ENCODE measurements around the gene SLC16A10. TPM values are rescaled to one million over a fixed set of nuclear protein-coding genes. Genes with fewer than 3 reads are reported as not detected.
A peak's percentile ranks its signal among the peaks of the same experiment; 100 is the strongest.

The SLC16A10 gene
- total RNA-seq, 4 donors from 2014 or later = 0.15 to 3.4 (median 1.6) TPM

GRCh38 chr6:111101987-111102386 lies 14.7 kb downstream of the SLC16A10 start:
- no peaks in the 10 kb centered on the region for H3K9me3 ChIP-seq
- WGBS, 2 donors = 82 to 89% methylated on average over 3 of the region's 3 CpGs
- H3K27ac ChIP-seq = no peak overlapping the region
- peaks cover 0 to 8% (median 0%) of the 10 kb centered on the region in 3 donors for H3K4me1 ChIP-seq
- H3K36me3 ChIP-seq = no peaks in the 10 kb centered on the region
- intact Hi-C loops (cut with DNase I) = no loop called here
- peaks cover 0 to 11% (median 0%) of the 10 kb centered on the region in 4 donors for H3K27me3 ChIP-seq
- TF ChIP-seq POLR2A (IDR thresholded peaks at IDR 0.05) = no peak
- no peak for TF ChIP-seq CTCF (IDR thresholded peaks at IDR 0.05)
- DNase-seq = no peak
- H3K4me3 ChIP-seq = no peak overlapping the region

GRCh38 chr6:111105578-111105977 lies 18.3 kb downstream of the SLC16A10 start:
- peaks cover 0 to 8% (median 0%) of the 10 kb centered on the region in 3 donors for H3K4me1 ChIP-seq

GRCh38 chr6:111107589-111107988 lies 20.3 kb downstream of the SLC16A10 start:
- DNase-seq = no peak
- no peak overlapping the region for H3K27ac ChIP-seq
- WGBS, 2 donors = 94 to 96% methylated on average over 1 of the region's 1 CpG
- no peaks in the 10 kb centered on the region for H3K27me3 ChIP-seq
- peaks cover 0 to 9% (median 4%) of the 10 kb centered on the region in 3 donors for H3K9me3 ChIP-seq
- peaks cover 0 to 8% (median 0%) of the 10 kb centered on the region in 3 donors for H3K4me1 ChIP-seq
- TF ChIP-seq CTCF (IDR thresholded peaks at IDR 0.05) = no peak
- no peak for TF ChIP-seq POLR2A (IDR thresholded peaks at IDR 0.05)
- intact Hi-C loops (cut with DNase I) = no loop called here
- H3K4me3 ChIP-seq = no peak overlapping the region
- H3K36me3 ChIP-seq = no peaks in the 10 kb centered on the region

More at GRCh38 chr6:111105578-111105977, 18.3 kb downstream of the SLC16A10 start:
- Histone ChIP-seq H3K36me3 (no peaks in the 10 kb centered on the region), H3K9me3 (peaks cover 0 to 9% (median 4%) of the 10 kb centered on the region in 3 donors), H3K27ac (no peak overlapping the region), H3K4me3 (no peak overlapping the region), H3K27me3 (no peaks in the 10 kb centered on the region)
- intact Hi-C loops (cut with DNase I) = no loop called here
- no peak for DNase-seq
- 31 to 38% methylated on average over 5 of the region's 5 CpGs for WGBS, 2 donors
- TF ChIP-seq CTCF (IDR thresholded peaks at IDR 0.05) = no peak
- no peak for TF ChIP-seq POLR2A (IDR thresholded peaks at IDR 0.05)

GRCh38 chr6:111110036-111110435 lies 22.7 kb downstream of the SLC16A10 start:
- DNase-seq = no peak
- 66 to 82% methylated on average over 3 of the region's 3 CpGs for WGBS, 2 donors
- H3K36me3 ChIP-seq = no peaks in the 10 kb centered on the region
- peaks cover 0 to 9% (median 4%) of the 10 kb centered on the region in 3 donors for H3K9me3 ChIP-seq
- peaks cover 0 to 8% (median 0%) of the 10 kb centered on the region in 3 donors for H3K4me1 ChIP-seq
- TF ChIP-seq POLR2A (IDR thresholded peaks at IDR 0.05) (no peak), CTCF (IDR thresholded peaks at IDR 0.05) (no peak)
- H3K27ac ChIP-seq = no peak overlapping the region
- no peak overlapping the region for H3K4me3 ChIP-seq
- no peaks in the 10 kb centered on the region for H3K27me3 ChIP-seq
- intact Hi-C loops (cut with DNase I) = no loop called here

GRCh38 chr6:111113336-111114086 lies 26.2 kb downstream of the SLC16A10 start:
- no peaks in the 10 kb centered on the region for H3K4me1 ChIP-seq
- WGBS, 2 donors = 43 to 48% methylated on average over 7 of the region's 7 CpGs
- H3K27ac ChIP-seq = peak overlapping the region in 2 of 4 donors; percentile 31 to 62
- H3K36me3 ChIP-seq = no peaks in the 10 kb centered on the region
- H3K27me3 ChIP-seq = no peaks in the 10 kb centered on the region
- DNase-seq = no peak
- intact Hi-C loops (cut with DNase I) = no loop called here
- no peaks in the 10 kb centered on the region for H3K9me3 ChIP-seq
- H3K4me3 ChIP-seq = no peak overlapping the region
- TF ChIP-seq POLR2A (IDR thresholded peaks at IDR 0.05) = no peak
- no peak for TF ChIP-seq CTCF (IDR thresholded peaks at IDR 0.05)
